ENCODE measurements around the gene CDH1.

Gene CDH1

DNA sequence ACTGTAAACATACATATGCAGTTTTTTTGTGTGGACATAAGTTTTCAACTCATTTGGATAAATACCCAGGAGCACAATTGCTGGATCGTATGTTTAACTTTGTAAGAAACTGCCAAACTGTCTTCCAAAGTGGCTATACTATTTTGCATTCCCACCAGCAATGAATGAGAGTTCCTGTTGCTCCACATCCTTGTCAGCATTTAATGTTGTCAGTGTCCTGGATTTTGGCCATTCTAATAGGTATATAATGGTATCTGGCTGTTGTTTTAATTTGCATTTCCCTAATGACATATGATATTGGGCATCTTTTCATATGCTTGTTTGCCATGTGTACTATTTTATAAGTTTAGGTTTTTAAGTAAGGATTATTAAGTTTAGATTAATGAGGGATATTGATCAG lies 120.4 kb downstream of the CDH1 start:
- no peak for DNase-seq (ENCODE audit: low spot score)

GRCh38 chr16:68859828-68860227 lies 122.7 kb downstream of the CDH1 start:
- DNase-seq (ENCODE audit: low spot score): no peak

DNA sequence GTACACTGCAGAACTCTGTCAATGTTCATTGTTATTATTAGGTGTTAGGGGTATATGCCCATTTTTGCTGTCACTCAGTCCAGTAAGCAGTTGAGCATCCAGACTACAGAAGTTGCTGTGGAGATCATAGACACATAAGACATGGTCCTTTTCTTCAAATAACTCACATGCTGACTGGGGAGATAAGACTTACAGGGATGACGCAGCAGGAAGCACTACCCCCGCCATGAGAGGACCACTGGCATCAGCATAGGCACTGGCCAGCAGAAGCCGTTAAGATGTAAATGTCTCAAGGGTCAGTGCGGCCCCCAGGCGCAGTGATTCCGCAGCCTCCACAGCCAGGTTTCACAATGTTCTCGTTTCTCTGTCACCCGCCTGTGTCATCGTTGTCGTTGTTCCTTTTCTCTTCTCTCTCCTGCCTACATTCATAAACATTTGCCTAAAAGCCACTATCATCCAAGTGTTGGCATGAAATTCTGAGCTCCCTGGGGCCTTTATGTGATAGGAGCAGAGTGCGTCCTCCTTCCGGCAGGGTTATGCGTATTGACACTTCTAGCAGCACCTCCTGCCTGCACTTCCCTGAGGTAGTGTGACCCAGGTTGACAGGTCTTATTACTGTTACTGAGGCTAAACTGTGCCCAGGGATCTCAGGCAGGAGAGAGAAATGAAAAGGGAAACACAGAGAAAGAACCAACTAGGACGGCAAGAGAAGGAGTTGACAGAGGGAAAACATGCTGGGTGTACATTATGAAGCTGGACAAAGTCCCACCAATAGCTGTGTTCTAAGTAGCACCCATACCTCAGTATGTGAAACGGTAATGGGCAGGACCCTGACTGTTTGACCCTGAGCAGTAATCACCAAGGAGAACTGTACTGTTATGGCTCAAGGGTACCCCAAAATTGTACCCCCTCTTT lies 124.1 kb downstream of the CDH1 start:
- DNase-seq (ENCODE audit: low spot score): no peak

DNA sequence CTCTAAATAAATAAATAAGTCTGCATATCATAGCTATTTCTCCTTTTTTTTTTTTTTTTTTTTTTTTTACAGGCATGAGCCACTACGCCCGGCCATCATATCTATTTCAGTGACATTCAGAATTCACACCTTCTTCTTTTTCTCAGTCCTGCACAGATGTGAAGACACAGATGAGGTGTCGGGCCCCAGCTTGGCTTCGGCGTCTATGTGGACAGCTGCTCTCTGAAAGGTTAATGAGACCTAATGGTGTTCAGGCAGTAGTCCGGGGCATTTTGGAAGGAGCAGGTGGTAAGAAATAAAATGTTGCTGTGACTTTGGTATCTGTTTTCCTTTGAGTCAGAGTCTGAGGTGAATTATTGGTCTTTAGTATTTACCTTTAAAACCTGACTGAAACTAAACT lies 129.8 kb downstream of the CDH1 start:
- no peak for DNase-seq (ENCODE audit: low spot score)

DNA sequence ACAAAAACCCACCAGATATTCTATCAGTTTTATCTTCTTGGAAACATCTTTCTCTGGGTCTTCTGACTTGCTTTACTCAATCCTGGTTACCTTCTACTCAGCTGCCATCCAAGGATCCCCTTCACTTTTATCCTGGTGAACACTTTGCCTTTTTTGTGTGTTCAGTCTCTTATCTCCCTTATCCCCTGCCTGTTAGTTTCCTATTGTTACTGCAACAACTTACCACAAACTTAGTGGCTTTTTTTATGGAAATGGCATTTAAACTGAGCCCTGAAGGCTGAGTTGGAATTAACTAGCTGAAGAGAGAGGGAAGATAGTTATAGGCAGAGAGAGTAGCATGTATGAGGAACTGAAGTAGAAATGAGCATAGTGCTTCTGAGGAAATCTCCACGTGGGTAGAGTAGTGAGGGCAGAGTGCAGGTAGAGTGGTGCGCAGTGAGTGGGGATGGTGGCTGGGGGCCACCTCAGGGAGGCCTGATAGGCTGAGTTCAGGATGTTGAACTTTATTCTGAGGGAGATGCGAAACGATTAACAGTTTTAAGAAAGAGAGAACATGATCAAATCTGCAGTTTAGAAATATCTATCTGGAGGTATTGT lies 132.5 kb downstream of the CDH1 start:
- no peak for DNase-seq (ENCODE audit: low spot score)

DNA sequence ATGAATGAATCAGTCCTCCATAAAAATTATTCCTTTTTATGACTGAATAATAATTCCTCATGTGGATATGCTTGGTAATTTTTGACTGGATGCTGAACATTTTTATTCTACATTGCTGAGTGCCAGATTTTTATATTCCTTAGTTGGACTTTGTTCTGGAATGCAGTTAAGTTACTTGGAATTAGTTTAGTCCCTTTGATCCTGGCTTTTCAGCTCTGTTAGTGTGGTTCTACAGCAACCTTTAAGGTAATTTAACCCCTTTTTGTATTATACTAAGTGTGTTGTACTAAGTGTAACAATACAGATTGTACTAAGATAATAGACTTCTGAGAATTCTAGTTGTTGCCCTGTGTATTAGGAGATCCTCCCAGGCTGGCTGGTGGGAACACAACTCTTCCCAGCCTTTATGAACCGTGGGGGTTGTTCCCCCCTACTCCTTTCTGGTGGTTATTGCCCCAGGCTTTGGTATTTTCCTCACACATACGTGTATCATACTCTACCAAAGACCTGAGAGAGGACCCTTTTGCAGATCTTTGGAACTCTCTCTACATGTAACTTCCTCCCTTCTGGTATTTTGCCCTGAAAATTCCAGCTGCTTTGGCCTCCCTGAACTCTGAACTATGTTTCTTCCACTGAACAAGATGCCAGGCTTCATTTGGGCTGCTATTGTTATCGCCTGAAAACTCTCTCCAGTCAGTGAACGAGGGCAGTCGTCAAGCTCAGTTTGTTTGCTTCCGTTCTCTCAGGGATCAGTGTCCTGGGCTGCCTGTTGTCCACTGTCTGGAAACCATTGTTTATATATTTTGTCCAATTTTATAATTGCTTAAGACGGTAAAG lies 136.8 kb downstream of the CDH1 start:
- DNase-seq (ENCODE audit: low spot score): no peak

- no peak for DNase-seq (ENCODE audit: low spot score)
Measured at GRCh38 chr16:68875871-68876270, 138.8 kb downstream of the CDH1 start.

GRCh38 chr16:68883685-68884084 lies 146.6 kb downstream of the CDH1 start:
- no peak for DNase-seq (ENCODE audit: low spot score)

DNA sequence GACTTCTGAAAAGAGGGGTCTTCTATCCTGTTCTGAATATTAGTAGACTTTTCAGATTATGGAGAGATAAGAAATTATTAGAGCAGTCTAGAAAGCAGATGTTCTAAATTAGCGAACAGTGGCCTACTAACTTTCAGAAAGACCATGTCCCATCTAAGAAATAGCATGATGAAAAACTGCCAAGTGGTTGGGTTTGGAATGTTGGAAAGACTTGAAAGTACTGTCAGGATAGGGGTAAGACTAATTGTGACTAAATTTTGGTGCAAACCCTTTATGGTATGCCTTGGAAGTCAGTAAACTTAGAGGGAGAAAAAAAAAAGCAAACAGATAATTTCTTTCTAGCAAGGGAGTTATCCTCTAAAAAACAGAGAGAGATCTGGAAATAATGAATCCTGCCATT lies 147.3 kb downstream of the CDH1 start:
- no peak for DNase-seq (ENCODE audit: low spot score)

Data from HuH-7.5 (cell line).